HG03342 (cell line): ENCODE measurements around the gene PLEKHJ1.

Experiments
- ATAC-seq: cut with Tn5 transposase; IDR thresholded peaks from one replicate; pipeline ENCODE4 v1.9.1; 2021; ENCODE audit warnings: mild to moderate bottlenecking, moderate library complexity; ENCODE audit not compliant: unreplicated experiment

Gene PLEKHJ1

GRCh38 chr19:2237051-2237868 is 1.1 kb upstream of the PLEKHJ1 start:
- ATAC-seq = no peak

- no peak for ATAC-seq
Observed at GRCh38 chr19:2236064-2236313, 140 bp downstream of the PLEKHJ1 start.

- peak; percentile 4 for ATAC-seq
Observed at GRCh38 chr19:2235381-2236063, 607 bp downstream of the PLEKHJ1 start.

GRCh38 chr19:2234996-2235380 is 1.1 kb downstream of the PLEKHJ1 start:
- no peak for ATAC-seq

- ATAC-seq = no peak
Observed at GRCh38 chr19:2233601-2234280, 2.4 kb downstream of the PLEKHJ1 start.

GRCh38 chr19:2232286-2233151 is 3.6 kb downstream of the PLEKHJ1 start:
- ATAC-seq = no peak

- no peak for ATAC-seq
Observed at GRCh38 chr19:2231621-2232221, 4.4 kb downstream of the PLEKHJ1 start.

- no peak for ATAC-seq
Observed at GRCh38 chr19:2230807-2231533, 5.2 kb downstream of the PLEKHJ1 start.

GRCh38 chr19:2230033-2230531 is 6.0 kb downstream of the PLEKHJ1 start:
- ATAC-seq = no peak

- ATAC-seq = no peak
Observed at GRCh38 chr19:2229103-2230032, 6.8 kb downstream of the PLEKHJ1 start.

GRCh38 chr19:2228157-2229030 is 7.7 kb downstream of the PLEKHJ1 start:
- ATAC-seq = no peak

GRCh38 chr19:2227415-2228156 is 8.5 kb downstream of the PLEKHJ1 start:
- ATAC-seq = no peak

GRCh38 chr19:2226840-2227360 is 9.2 kb downstream of the PLEKHJ1 start:
- no peak for ATAC-seq

GRCh38 chr19:2226051-2226839 is 9.9 kb downstream of the PLEKHJ1 start:
- ATAC-seq = no peak

GRCh38 chr19:2225415-2226050 is 10.6 kb downstream of the PLEKHJ1 start:
- ATAC-seq = no peak
